Measurements from ENCODE around the gene SPDYE1.
"Not testable (repeated sequence)": the region's sequence is repeated elsewhere in the genome, so short reads cannot be mapped to it uniquely, and the experiment has no call there.

SPDYE1 gene

GRCh38 chr7:43982848-43983247 is 14.8 kb upstream of the SPDYE1 start:
- H3K27me3 ChIP-seq (replicated peaks in 2 of 5; ENCODE audit: control insufficient read depth in 4 of 5, insufficient read depth in 5 of 5, low read length in 4 of 5); POLR2A ChIA-PET: not testable (repeated sequence)
- no CpG with 5 or more reads among the region's 6 CpGs for WGBS (ENCODE audit: insufficient coverage)

GRCh38 chr7:43983736-43984135 is 14.0 kb upstream of the SPDYE1 start:
- H3K36me3 ChIP-seq (ENCODE audit: control insufficient read depth in 4 of 4, insufficient read depth in 4 of 4, low read length in 3 of 4); H3K9me3 ChIP-seq (ENCODE audit: control extremely low read depth in 1 of 5, control insufficient read depth in 4 of 5, insufficient read depth in 2 of 5, low read depth in 1 of 5, low read length in 4 of 5); DNase-seq; H3K4me3 ChIP-seq (ENCODE audit: control insufficient read depth in 1 of 7, extremely low read depth in 1 of 7, insufficient read depth in 4 of 7, low read depth in 2 of 7, low read length in 6 of 7); H3K27ac ChIP-seq (ENCODE audit: insufficient read depth in 1 of 2, low read depth in 1 of 2, low read length in 2 of 2, poor library complexity in 1 of 2, severe bottlenecking in 2 of 2); POLR2A ChIA-PET; H3K4me1 ChIP-seq (ENCODE audit: control extremely low read depth in 1 of 4, control insufficient read depth in 4 of 4, insufficient read depth in 4 of 4, low read length in 3 of 4); H3K27me3 ChIP-seq (replicated peaks in 2 of 5; ENCODE audit: control insufficient read depth in 4 of 5, insufficient read depth in 5 of 5, low read length in 4 of 5): not testable (repeated sequence)
- CTCF ChIA-PET, result interaction anchor here (0.6 kb wide), 2 partner anchors 79 to 510 kb away, joined by 3 to 4 read pairs; no protein-coding TSS in a partner anchor
- no CpG with 5 or more reads among the region's 2 CpGs for WGBS (ENCODE audit: insufficient coverage)

More at GRCh38 chr7:43982848-43983247, 14.8 kb upstream of the SPDYE1 start:
- H3K9me3 ChIP-seq (ENCODE audit: control extremely low read depth in 1 of 5, control insufficient read depth in 4 of 5, insufficient read depth in 2 of 5, low read depth in 1 of 5, low read length in 4 of 5); DNase-seq; H3K4me1 ChIP-seq (ENCODE audit: control extremely low read depth in 1 of 4, control insufficient read depth in 4 of 4, insufficient read depth in 4 of 4, low read length in 3 of 4); H3K36me3 ChIP-seq (ENCODE audit: control insufficient read depth in 4 of 4, insufficient read depth in 4 of 4, low read length in 3 of 4); H3K27ac ChIP-seq (ENCODE audit: insufficient read depth in 1 of 2, low read depth in 1 of 2, low read length in 2 of 2, poor library complexity in 1 of 2, severe bottlenecking in 2 of 2); CTCF ChIA-PET; H3K4me3 ChIP-seq (ENCODE audit: control insufficient read depth in 1 of 7, extremely low read depth in 1 of 7, insufficient read depth in 4 of 7, low read depth in 2 of 7, low read length in 6 of 7): not testable (repeated sequence)

GRCh38 chr7:43985904-43986864 is 11.5 kb upstream of the SPDYE1 start:
- H3K9me3 ChIP-seq (ENCODE audit: control extremely low read depth in 1 of 5, control insufficient read depth in 4 of 5, insufficient read depth in 2 of 5, low read depth in 1 of 5, low read length in 4 of 5); H3K4me1 ChIP-seq (ENCODE audit: control extremely low read depth in 1 of 4, control insufficient read depth in 4 of 4, insufficient read depth in 4 of 4, low read length in 3 of 4); H3K27ac ChIP-seq (ENCODE audit: insufficient read depth in 1 of 2, low read depth in 1 of 2, low read length in 2 of 2, poor library complexity in 1 of 2, severe bottlenecking in 2 of 2); H3K27me3 ChIP-seq (replicated peaks in 2 of 5; ENCODE audit: control insufficient read depth in 4 of 5, insufficient read depth in 5 of 5, low read length in 4 of 5); CTCF ChIA-PET; H3K36me3 ChIP-seq (ENCODE audit: control insufficient read depth in 4 of 4, insufficient read depth in 4 of 4, low read length in 3 of 4): not testable (repeated sequence)
- H3K4me3 ChIP-seq (ENCODE audit: control insufficient read depth in 1 of 7, extremely low read depth in 1 of 7, insufficient read depth in 4 of 7, low read depth in 2 of 7, low read length in 6 of 7), result peak overlapping the region in 1 of 7 experiments; percentile 58
- 25% methylated on average over 4 of the region's 33 CpGs for WGBS (ENCODE audit: insufficient coverage)
- POLR2A ChIA-PET, result interaction anchor here (0.6 kb wide), 1 partner anchor 157 kb away, joined by 5 read pairs; no protein-coding TSS in a partner anchor
- DNase-seq, result peak; percentile 40 to 78 (median 57)

- POLR2A ChIA-PET, CTCF ChIA-PET: not testable (repeated sequence)
- no CpG with 5 or more reads among the region's 9 CpGs for WGBS (ENCODE audit: insufficient coverage)
Observed at GRCh38 chr7:43987476-43987875, 10.2 kb upstream of the SPDYE1 start.

GRCh38 chr7:43990011-43990585 is 7.6 kb upstream of the SPDYE1 start:
- H3K36me3 ChIP-seq (ENCODE audit: control insufficient read depth in 4 of 4, insufficient read depth in 4 of 4, low read length in 3 of 4); H3K9me3 ChIP-seq (ENCODE audit: control extremely low read depth in 1 of 5, control insufficient read depth in 4 of 5, insufficient read depth in 2 of 5, low read depth in 1 of 5, low read length in 4 of 5); H3K27me3 ChIP-seq (replicated peaks in 2 of 5; ENCODE audit: control insufficient read depth in 4 of 5, insufficient read depth in 5 of 5, low read length in 4 of 5); CTCF ChIA-PET; H3K4me1 ChIP-seq (ENCODE audit: control extremely low read depth in 1 of 4, control insufficient read depth in 4 of 4, insufficient read depth in 4 of 4, low read length in 3 of 4); DNase-seq; H3K4me3 ChIP-seq (ENCODE audit: control insufficient read depth in 1 of 7, extremely low read depth in 1 of 7, insufficient read depth in 4 of 7, low read depth in 2 of 7, low read length in 6 of 7); POLR2A ChIA-PET; H3K27ac ChIP-seq (ENCODE audit: insufficient read depth in 1 of 2, low read depth in 1 of 2, low read length in 2 of 2, poor library complexity in 1 of 2, severe bottlenecking in 2 of 2): not testable (repeated sequence)
- 98% methylated on average over 5 of the region's 12 CpGs for WGBS (ENCODE audit: insufficient coverage)

More at GRCh38 chr7:43987476-43987875, 10.2 kb upstream of the SPDYE1 start:
- not testable (repeated sequence) for H3K4me1 ChIP-seq (ENCODE audit: control extremely low read depth in 1 of 4, control insufficient read depth in 4 of 4, insufficient read depth in 4 of 4, low read length in 3 of 4); H3K9me3 ChIP-seq (ENCODE audit: control extremely low read depth in 1 of 5, control insufficient read depth in 4 of 5, insufficient read depth in 2 of 5, low read depth in 1 of 5, low read length in 4 of 5); H3K4me3 ChIP-seq (ENCODE audit: control insufficient read depth in 1 of 7, extremely low read depth in 1 of 7, insufficient read depth in 4 of 7, low read depth in 2 of 7, low read length in 6 of 7); H3K27me3 ChIP-seq (replicated peaks in 2 of 5; ENCODE audit: control insufficient read depth in 4 of 5, insufficient read depth in 5 of 5, low read length in 4 of 5); H3K36me3 ChIP-seq (ENCODE audit: control insufficient read depth in 4 of 4, insufficient read depth in 4 of 4, low read length in 3 of 4); DNase-seq; H3K27ac ChIP-seq (ENCODE audit: insufficient read depth in 1 of 2, low read depth in 1 of 2, low read length in 2 of 2, poor library complexity in 1 of 2, severe bottlenecking in 2 of 2)

- POLR2A ChIA-PET, result not testable (repeated sequence)
Observed at GRCh38 chr7:43990829-43991228, 6.9 kb upstream of the SPDYE1 start.

GRCh38 chr7:43992896-43993295 is 4.8 kb upstream of the SPDYE1 start:
- H3K27me3 ChIP-seq (replicated peaks in 2 of 5; ENCODE audit: control insufficient read depth in 4 of 5, insufficient read depth in 5 of 5, low read length in 4 of 5); H3K9me3 ChIP-seq (ENCODE audit: control extremely low read depth in 1 of 5, control insufficient read depth in 4 of 5, insufficient read depth in 2 of 5, low read depth in 1 of 5, low read length in 4 of 5); POLR2A ChIA-PET; H3K4me3 ChIP-seq (ENCODE audit: control insufficient read depth in 1 of 7, extremely low read depth in 1 of 7, insufficient read depth in 4 of 7, low read depth in 2 of 7, low read length in 6 of 7); DNase-seq; CTCF ChIA-PET; H3K27ac ChIP-seq (ENCODE audit: insufficient read depth in 1 of 2, low read depth in 1 of 2, low read length in 2 of 2, poor library complexity in 1 of 2, severe bottlenecking in 2 of 2); H3K4me1 ChIP-seq (ENCODE audit: control extremely low read depth in 1 of 4, control insufficient read depth in 4 of 4, insufficient read depth in 4 of 4, low read length in 3 of 4); H3K36me3 ChIP-seq (ENCODE audit: control insufficient read depth in 4 of 4, insufficient read depth in 4 of 4, low read length in 3 of 4): not testable (repeated sequence)
- WGBS (ENCODE audit: insufficient coverage), result 100% methylated on average over 1 of the region's 7 CpGs

More at GRCh38 chr7:43990829-43991228, 6.9 kb upstream of the SPDYE1 start:
- H3K27me3 ChIP-seq (replicated peaks in 2 of 5; ENCODE audit: control insufficient read depth in 4 of 5, insufficient read depth in 5 of 5, low read length in 4 of 5); H3K36me3 ChIP-seq (ENCODE audit: control insufficient read depth in 4 of 4, insufficient read depth in 4 of 4, low read length in 3 of 4); DNase-seq; H3K4me1 ChIP-seq (ENCODE audit: control extremely low read depth in 1 of 4, control insufficient read depth in 4 of 4, insufficient read depth in 4 of 4, low read length in 3 of 4); H3K4me3 ChIP-seq (ENCODE audit: control insufficient read depth in 1 of 7, extremely low read depth in 1 of 7, insufficient read depth in 4 of 7, low read depth in 2 of 7, low read length in 6 of 7); H3K27ac ChIP-seq (ENCODE audit: insufficient read depth in 1 of 2, low read depth in 1 of 2, low read length in 2 of 2, poor library complexity in 1 of 2, severe bottlenecking in 2 of 2); H3K9me3 ChIP-seq (ENCODE audit: control extremely low read depth in 1 of 5, control insufficient read depth in 4 of 5, insufficient read depth in 2 of 5, low read depth in 1 of 5, low read length in 4 of 5); CTCF ChIA-PET: not testable (repeated sequence)
- WGBS (ENCODE audit: insufficient coverage), result no CpG with 5 or more reads among the region's 1 CpG
